Activated T-helper 2 cell treated with anti-CD3 and anti-CD28 coated beads, Interferon-gamma antibody, Interleukin-2, Interleukin-4, amounts not matched to agents 10 μg/mL and 5 μg/mL and 100 μg/mL, durations not matched to agents 14 hours and 24 hours and 36 hours (primary cell): ENCODE results near the gene ZNF678. TPM values are rescaled to one million over a fixed set of nuclear protein-coding genes. Genes with fewer than 3 reads are reported as not detected.
"Not testable (repeated sequence)": the region's sequence is repeated elsewhere in the genome, so short reads cannot be mapped to it uniquely, and the experiment has no call there.

ENCODE experiments used
- DNase-seq: peaks from one replicate; pipeline ENCODE4 v3.0.0; 2021; ENCODE audit warnings: low spot score
- H3K27ac Mint-ChIP-seq: one replicate; pipeline ENCODE4 v1.8.0; 2021; ENCODE audit warnings: mixed read lengths
- H3K27me3 Mint-ChIP-seq: one replicate; pipeline ENCODE4 v1.8.0; 2021; ENCODE audit warnings: low read depth, mixed read lengths
- H3K36me3 Mint-ChIP-seq: one replicate; pipeline ENCODE4 v1.8.0; 2021; ENCODE audit warnings: low read depth, mixed read lengths
- H3K4me1 Mint-ChIP-seq: one replicate; pipeline ENCODE4 v1.8.0; 2021; ENCODE audit warnings: low read depth, mixed read lengths
- H3K4me3 Mint-ChIP-seq: one replicate; pipeline ENCODE4 v1.8.0; 2021; ENCODE audit warnings: low read depth, mild to moderate bottlenecking, moderate library complexity, mixed read lengths
- H3K9me3 Mint-ChIP-seq: one replicate; pipeline ENCODE4 v1.8.0; 2021; ENCODE audit warnings: mixed read lengths
- intact Hi-C: fragments of 100-400 bp; cut with micrococcal nuclease; formaldehyde crosslinking; loops from one replicate; pipeline ENCODE4 v1.15.1; 2023
- total RNA-seq: library from RNA; stranded (reverse); gene quantifications from 2 replicates; pipeline ENCODE4 v1.2.3, GENCODE V29; 2022

ZNF678 gene
- total RNA-seq, 1 donor from 2014 or later, result 5.1 TPM

GRCh38 chr1:227632325-227632724 lies 69.0 kb downstream of the ZNF678 start:
- no peak overlapping the region for H3K4me3 Mint-ChIP-seq
- no peaks in the 10 kb centered on the region for H3K27me3 Mint-ChIP-seq
- intact Hi-C loops, result no loop called here
- DNase-seq, result no peak
- peaks cover 11% of the 10 kb centered on the region for H3K36me3 Mint-ChIP-seq
- peaks cover 71% of the 10 kb centered on the region for H3K9me3 Mint-ChIP-seq
- H3K27ac Mint-ChIP-seq, result no peak overlapping the region
- H3K4me1 Mint-ChIP-seq, result no peaks in the 10 kb centered on the region

- Mint-ChIP-seq H3K9me3 (peaks cover 58% of the 10 kb centered on the region), H3K27me3 (no peaks in the 10 kb centered on the region), H3K36me3 (peaks cover 19% of the 10 kb centered on the region), H3K4me1 (no peaks in the 10 kb centered on the region), H3K4me3 (no peak overlapping the region), H3K27ac (no peak overlapping the region)
- DNase-seq, result no peak
- intact Hi-C loops, result no loop called here
Observed at GRCh38 chr1:227635596-227635995, 72.2 kb downstream of the ZNF678 start.

GRCh38 chr1:227654431-227654830 lies 91.1 kb downstream of the ZNF678 start:
- Mint-ChIP-seq H3K9me3 (peaks cover 83% of the 10 kb centered on the region), H3K4me3 (no peak overlapping the region), H3K27me3 (no peaks in the 10 kb centered on the region), H3K27ac (no peak overlapping the region), H3K4me1 (no peaks in the 10 kb centered on the region), H3K36me3 (peaks cover 45% of the 10 kb centered on the region)
- no peak for DNase-seq
- intact Hi-C loops, result no loop called here

DNA sequence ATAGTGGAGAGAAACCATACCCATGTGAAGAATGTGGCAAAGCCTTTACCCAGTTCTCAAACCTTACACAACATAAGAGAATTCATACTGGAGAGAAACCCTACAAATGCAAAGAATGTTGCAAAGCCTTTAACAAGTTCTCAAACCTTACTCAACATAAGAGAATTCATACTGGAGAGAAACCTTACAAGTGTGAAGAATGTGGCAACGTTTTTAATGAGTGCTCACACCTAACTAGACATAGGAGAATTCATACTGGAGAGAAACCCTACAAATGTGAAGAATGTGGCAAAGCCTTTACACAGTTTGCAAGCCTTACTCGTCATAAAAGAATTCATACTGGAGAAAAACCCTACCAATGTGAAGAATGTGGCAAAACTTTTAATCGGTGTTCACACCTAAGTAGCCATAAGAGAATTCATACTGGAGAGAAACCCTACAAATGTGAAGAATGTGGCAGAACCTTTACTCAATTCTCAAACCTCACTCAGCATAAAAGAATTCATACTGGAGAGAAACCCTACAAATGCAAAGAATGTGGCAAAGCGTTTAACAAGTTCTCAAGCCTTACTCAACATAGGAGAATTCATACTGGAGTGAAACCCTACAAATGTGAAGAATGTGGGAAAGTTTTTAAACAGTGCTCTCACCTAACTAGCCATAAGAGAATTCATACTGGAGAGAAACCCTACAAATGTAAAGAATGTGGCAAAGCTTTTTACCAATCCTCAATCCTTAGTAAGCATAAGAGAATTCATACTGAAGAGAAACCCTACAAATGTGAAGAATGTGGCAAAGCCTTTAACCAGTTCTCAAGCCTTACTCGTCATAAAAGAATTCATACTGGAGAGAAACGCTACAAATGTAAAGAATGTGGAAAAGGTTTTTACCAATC lies 91.7 kb downstream of the ZNF678 start:
- H3K27ac Mint-ChIP-seq, result no peak overlapping the region
- no peaks in the 10 kb centered on the region for H3K27me3 Mint-ChIP-seq
- peaks cover 42% of the 10 kb centered on the region for H3K36me3 Mint-ChIP-seq
- peaks cover 81% of the 10 kb centered on the region for H3K9me3 Mint-ChIP-seq
- DNase-seq, result no peak
- H3K4me3 Mint-ChIP-seq, result no peak overlapping the region
- intact Hi-C loops, result no loop called here
- no peaks in the 10 kb centered on the region for H3K4me1 Mint-ChIP-seq

DNA sequence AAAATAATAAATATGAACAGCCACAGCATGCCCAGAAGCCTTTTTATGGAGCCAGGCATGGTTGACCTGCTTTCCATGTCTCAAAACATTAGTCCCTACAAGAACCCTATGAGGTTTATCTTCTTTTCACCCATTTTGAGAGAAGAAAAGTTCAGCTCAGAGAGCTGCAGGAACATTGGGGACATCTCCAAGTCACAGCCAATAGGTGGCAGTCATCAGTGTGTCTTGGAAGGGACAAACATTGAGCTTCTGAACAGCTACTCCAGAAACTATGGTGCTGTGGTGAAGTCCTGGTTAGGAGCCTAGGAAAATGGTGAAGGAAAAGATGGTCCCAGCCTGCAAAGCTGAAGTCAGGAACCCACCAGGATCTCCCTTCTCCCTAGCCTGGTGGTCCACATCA lies 98.1 kb downstream of the ZNF678 start:
- Mint-ChIP-seq H3K27ac (no peak overlapping the region), H3K9me3 (peaks cover 87% of the 10 kb centered on the region), H3K4me1 (no peaks in the 10 kb centered on the region), H3K36me3 (peaks cover 17% of the 10 kb centered on the region), H3K27me3 (no peaks in the 10 kb centered on the region), H3K4me3 (no peak overlapping the region)
- DNase-seq, result no peak
- intact Hi-C loops, result no loop called here

DNA sequence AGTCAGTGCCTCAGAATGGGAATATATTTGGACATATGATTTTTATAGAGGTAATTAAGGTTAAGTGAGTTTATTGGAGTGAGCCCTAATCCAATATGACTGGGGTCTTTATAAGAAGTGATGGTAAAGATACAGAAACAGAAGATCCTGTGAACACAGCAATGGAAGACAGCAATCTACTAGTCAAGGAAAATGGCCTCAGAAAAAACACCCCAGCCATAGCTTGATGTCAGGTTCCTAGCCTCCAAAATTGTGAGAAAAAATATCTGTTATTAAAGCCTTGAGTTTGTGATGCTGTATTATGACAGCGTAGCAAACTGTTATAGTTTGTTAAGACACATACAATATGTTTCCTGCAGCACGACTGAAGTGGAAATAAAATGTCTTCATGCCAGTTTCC lies 99.6 kb downstream of the ZNF678 start:
- peaks cover 88% of the 10 kb centered on the region for H3K9me3 Mint-ChIP-seq
- H3K4me3 Mint-ChIP-seq, result no peak overlapping the region
- no peaks in the 10 kb centered on the region for H3K27me3 Mint-ChIP-seq
- H3K36me3 Mint-ChIP-seq, result peaks cover 12% of the 10 kb centered on the region
- no peak overlapping the region for H3K27ac Mint-ChIP-seq
- no peaks in the 10 kb centered on the region for H3K4me1 Mint-ChIP-seq
- no peak for DNase-seq
- intact Hi-C loops, result no loop called here

DNA sequence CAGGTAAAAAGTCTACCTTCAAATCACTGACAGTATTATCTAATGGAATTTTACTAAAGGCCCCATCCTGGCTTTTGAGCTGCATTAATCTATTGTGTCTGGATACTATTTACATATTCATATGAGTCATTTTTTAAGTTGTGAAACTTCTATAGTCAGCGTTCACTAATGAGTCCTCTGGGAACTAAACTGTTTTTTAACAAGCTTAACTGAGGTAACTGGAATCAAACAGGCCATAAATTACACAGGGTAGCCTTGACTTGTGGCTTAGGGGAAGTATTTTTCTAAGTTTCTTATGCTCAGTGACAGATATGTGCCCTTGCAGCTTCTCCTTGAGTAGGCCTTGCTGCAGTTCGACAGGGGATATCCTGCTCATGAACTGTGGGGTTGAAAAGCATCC lies 102.9 kb downstream of the ZNF678 start:
- intact Hi-C loops, result no loop called here
- Mint-ChIP-seq H3K36me3 (peaks cover 3% of the 10 kb centered on the region), H3K4me1 (no peaks in the 10 kb centered on the region), H3K9me3 (peaks cover 87% of the 10 kb centered on the region), H3K27ac (no peak overlapping the region), H3K4me3 (no peak overlapping the region), H3K27me3 (no peaks in the 10 kb centered on the region)
- DNase-seq, result no peak

- no peak for DNase-seq
- no peaks in the 10 kb centered on the region for H3K4me1 Mint-ChIP-seq
- H3K36me3 Mint-ChIP-seq, result no peaks in the 10 kb centered on the region
- no peak overlapping the region for H3K27ac Mint-ChIP-seq
- H3K27me3 Mint-ChIP-seq, result no peaks in the 10 kb centered on the region
- intact Hi-C loops, result no loop called here
- H3K4me3 Mint-ChIP-seq, result no peak overlapping the region
- H3K9me3 Mint-ChIP-seq, result peaks cover 69% of the 10 kb centered on the region
Observed at GRCh38 chr1:227673441-227673840, 110.1 kb downstream of the ZNF678 start.

DNA sequence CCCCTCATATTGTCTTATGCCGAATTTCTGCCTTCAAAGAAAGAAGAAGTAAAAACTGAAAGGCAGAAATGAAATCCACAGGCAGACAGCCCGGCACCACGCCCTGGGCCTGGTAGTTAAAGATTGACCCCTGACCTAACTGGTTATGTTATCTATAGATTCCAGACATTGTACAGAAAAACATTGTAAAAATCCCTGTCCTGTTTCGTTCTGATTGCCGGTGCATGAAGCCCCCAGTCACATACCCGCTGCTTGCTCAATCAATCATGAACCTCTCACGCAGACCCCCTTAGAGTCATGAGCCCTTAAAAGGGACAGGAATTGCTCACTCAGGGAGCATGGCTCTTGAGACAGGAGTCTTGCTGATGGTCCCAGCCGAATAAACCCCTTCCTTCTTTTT lies 122.5 kb downstream of the ZNF678 start:
- no peaks in the 10 kb centered on the region for H3K4me1 Mint-ChIP-seq
- no peak for DNase-seq
- peaks cover 76% of the 10 kb centered on the region for H3K9me3 Mint-ChIP-seq
- no peaks in the 10 kb centered on the region for H3K27me3 Mint-ChIP-seq
- H3K36me3 Mint-ChIP-seq, result no peaks in the 10 kb centered on the region
- H3K4me3 Mint-ChIP-seq, result no peak overlapping the region
- no peak overlapping the region for H3K27ac Mint-ChIP-seq
- intact Hi-C loops, result no loop called here

GRCh38 chr1:227697321-227697864 lies 134.0 kb downstream of the ZNF678 start:
- Mint-ChIP-seq H3K4me3 (no peak overlapping the region), H3K27me3 (no peaks in the 10 kb centered on the region), H3K4me1 (no peaks in the 10 kb centered on the region), H3K9me3 (peaks cover 51% of the 10 kb centered on the region), H3K36me3 (no peaks in the 10 kb centered on the region), H3K27ac (no peak overlapping the region)
- intact Hi-C loops, result no loop called here
- DNase-seq, result no peak

GRCh38 chr1:227701631-227702030 lies 138.3 kb downstream of the ZNF678 start:
- H3K27me3 Mint-ChIP-seq, H3K27ac Mint-ChIP-seq, intact Hi-C loops, H3K36me3 Mint-ChIP-seq, H3K4me1 Mint-ChIP-seq, DNase-seq, H3K4me3 Mint-ChIP-seq: not testable (repeated sequence)
- H3K9me3 Mint-ChIP-seq, result peaks cover 63% of the 10 kb centered on the region

DNA sequence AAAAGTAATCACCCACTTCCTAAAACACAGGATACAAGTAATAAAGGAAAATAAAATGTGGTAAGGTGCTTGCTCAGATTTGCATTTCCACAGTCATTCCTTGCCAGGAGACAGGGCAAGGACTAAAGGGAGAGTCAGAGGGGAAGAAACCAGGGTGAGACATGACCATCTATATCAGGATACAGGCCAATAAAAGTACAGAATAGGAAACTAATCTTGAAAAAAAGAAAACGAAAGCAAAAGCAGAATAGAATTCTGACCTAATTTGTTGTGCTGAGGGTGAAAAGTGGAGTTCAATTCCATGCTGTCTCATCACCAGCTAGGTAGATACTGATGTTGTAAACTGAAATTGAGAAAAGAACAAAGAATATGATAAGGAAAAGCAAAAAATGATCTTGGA lies 144.5 kb downstream of the ZNF678 start:
- intact Hi-C loops, result no loop called here
- no peak for DNase-seq
- Mint-ChIP-seq H3K4me1 (peaks cover 7% of the 10 kb centered on the region), H3K36me3 (no peaks in the 10 kb centered on the region), H3K27ac (no peak overlapping the region), H3K27me3 (no peaks in the 10 kb centered on the region), H3K4me3 (no peak overlapping the region), H3K9me3 (peaks cover 48% of the 10 kb centered on the region)

- H3K9me3 Mint-ChIP-seq, result peaks cover 41% of the 10 kb centered on the region
- H3K4me3 Mint-ChIP-seq, result no peak overlapping the region
- H3K27me3 Mint-ChIP-seq, result no peaks in the 10 kb centered on the region
- H3K27ac Mint-ChIP-seq, result no peak overlapping the region
- intact Hi-C loops, result no loop called here
- H3K36me3 Mint-ChIP-seq, result no peaks in the 10 kb centered on the region
- no peak for DNase-seq
- H3K4me1 Mint-ChIP-seq, result peaks cover 7% of the 10 kb centered on the region
Observed at GRCh38 chr1:227709451-227709850, 146.1 kb downstream of the ZNF678 start.
